HPDE6-E6E7 (cell line): ENCODE results near the gene RMND5A.

Experiments used
- DNase-seq: peaks from one replicate; pipeline ENCODE4 v3.0.0; 2011; ENCODE audit warnings: missing footprints; ENCODE audit errors: extremely low spot score

The RMND5A gene

DNA sequence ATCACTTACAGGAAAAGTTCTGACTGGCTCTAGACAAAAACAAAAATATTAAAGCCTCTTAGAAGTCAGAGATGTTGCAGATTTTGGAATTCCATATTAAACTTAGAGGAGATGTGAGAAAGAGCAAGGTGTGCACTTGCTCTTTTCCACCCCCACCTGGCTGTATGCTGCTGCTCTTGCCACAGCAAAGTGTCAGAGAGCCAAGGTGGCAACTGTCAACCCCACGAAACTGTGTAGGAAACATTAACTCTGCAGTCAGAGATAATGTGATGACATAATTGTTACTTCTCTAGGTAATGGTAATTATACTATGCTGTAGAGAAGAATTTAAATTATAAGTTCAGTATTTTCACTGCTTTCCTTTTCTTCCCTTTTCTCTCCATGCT lies 45.2 kb downstream of the RMND5A start:
- no peak for DNase-seq

GRCh38 chr2:86768189-86768949 lies 48.3 kb downstream of the RMND5A start:
- no peak for DNase-seq

- no peak for DNase-seq
Measured at GRCh38 chr2:86769838-86770237, 49.7 kb downstream of the RMND5A start.

GRCh38 chr2:86770816-86771301 lies 50.8 kb downstream of the RMND5A start:
- DNase-seq: no peak

DNA sequence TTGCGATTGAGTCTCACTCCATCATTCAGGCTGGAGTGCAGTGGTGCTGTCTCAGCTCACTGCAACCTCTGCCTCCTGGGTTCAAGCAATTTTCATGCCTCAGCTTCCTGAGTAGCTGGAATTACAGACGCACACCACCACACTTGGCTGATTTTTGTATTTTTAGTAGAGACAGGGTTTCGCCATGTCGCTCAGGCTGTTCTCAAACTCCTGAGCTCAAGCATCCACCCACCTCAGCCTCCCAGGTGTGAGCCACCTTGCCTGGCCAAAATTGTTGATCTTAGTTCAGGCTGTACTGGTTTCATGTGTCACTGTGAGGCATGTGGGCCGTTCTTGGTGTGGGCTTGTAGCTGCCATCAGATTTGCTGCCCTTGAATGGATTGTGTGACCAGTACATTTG lies 52.5 kb downstream of the RMND5A start:
- DNase-seq: no peak

GRCh38 chr2:86774862-86775261 lies 54.8 kb downstream of the RMND5A start:
- DNase-seq: no peak

DNA sequence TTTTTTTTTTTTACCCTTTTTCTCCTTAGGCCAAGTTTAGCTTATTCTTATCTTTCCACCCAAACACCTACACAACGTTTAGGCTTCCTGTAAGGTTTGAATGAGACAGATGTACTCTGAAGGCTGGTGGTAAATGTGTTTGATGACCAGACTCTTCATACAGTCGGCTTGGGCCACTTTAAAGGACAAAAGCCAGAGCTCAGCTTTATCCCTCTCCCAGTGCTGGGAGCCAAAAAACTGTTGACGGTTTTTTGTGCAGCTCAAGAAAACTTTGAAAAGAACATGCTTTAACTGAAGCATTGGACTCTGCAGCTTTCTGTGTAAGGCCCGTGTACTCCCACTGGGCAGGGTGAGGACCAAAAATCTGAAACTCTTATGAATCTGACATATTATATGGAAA lies 55.2 kb downstream of the RMND5A start:
- no peak for DNase-seq

GRCh38 chr2:86776532-86776931 lies 56.4 kb downstream of the RMND5A start:
- DNase-seq: no peak

- DNase-seq: no peak
Measured at GRCh38 chr2:86778957-86779356, 58.9 kb downstream of the RMND5A start.

GRCh38 chr2:86779971-86780370 lies 59.9 kb downstream of the RMND5A start:
- no peak for DNase-seq

DNA sequence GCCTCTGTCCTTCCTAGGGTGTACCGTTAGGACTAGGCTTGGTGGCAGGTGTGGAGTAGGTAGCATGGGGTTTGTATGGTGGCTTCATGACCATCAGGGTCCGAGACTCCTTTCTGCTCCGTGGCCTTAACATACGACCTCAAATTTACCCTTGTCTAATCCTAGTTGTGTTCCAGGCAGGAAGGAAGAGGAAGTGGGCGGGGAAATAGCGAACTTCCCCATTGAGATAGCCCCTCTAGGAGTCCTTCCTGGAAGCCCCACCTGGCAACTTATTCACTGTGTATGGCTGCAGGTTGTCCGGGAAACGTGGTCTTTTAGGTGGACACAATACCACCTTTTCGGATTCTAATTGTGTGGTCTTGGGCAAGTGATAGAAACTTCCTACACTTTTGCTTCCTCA lies 61.3 kb downstream of the RMND5A start:
- no peak for DNase-seq

DNA sequence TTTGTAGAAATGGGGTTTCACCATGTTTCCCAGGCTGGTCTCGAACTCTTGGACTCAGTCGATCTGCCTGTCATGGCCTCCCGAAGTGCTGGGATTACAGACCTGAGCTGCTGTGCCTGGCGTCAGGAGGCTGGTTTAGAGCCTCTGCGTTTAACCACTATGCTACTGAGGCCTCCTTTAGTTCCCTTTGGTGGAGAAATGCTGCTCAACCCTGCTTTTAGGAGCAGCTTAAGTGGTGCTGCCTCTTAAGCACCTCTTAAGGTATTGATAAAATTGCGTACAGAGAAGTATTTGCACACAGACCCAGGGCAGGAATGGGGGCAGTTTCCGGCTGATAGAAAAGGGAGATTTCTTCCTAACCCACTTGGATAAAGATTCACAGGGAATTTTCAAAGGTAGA lies 62.7 kb downstream of the RMND5A start:
- DNase-seq: no peak

- DNase-seq: no peak
Measured at GRCh38 chr2:86783615-86784339, 63.7 kb downstream of the RMND5A start.

DNA sequence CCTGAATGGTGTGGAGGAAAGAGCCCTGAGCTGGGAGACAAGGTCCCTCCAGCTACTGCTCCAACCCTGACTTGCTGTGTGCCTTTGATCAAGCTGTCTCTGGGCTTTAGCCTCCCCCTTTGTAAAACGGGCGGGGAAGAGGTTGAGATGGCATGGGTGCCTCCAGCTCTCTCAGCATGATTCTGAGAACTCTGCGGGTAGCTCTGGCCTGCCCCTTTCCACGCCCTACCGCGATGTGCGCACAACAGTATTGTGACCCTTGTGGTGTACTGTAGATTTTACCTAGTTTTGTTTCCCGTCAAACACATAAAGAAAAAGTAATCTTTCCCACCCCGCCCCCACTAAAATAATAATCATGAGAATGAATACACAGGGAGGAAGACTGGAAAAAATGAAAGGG lies 65.4 kb downstream of the RMND5A start:
- no peak for DNase-seq

DNA sequence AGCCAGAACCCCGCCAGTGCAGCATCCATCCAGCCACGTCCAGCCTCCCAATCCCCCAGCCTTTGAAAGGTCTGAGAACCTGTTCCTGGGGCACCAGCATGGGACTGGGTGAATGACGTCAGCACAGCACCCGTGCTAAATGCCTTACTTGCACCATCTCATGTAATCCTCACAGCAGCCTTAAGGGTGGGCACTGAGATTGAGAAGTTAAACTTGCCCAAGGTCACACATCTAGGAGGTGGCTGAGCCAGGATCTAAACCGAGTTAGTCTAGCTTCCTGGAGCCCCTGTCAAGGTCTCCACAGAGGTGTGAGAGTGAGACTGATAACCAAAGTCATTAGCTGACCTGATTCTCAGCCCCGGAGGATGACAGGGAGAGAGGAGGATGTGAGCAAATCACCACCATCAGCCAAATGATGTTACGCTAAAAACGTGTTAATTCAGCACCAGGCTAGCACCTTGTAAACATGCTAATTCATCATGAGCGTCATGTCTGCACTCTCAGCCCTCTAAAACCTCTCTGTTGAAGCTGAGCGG lies 66.0 kb downstream of the RMND5A start:
- DNase-seq: no peak

GRCh38 chr2:86787736-86788135 lies 67.6 kb downstream of the RMND5A start:
- DNase-seq: no peak

DNA sequence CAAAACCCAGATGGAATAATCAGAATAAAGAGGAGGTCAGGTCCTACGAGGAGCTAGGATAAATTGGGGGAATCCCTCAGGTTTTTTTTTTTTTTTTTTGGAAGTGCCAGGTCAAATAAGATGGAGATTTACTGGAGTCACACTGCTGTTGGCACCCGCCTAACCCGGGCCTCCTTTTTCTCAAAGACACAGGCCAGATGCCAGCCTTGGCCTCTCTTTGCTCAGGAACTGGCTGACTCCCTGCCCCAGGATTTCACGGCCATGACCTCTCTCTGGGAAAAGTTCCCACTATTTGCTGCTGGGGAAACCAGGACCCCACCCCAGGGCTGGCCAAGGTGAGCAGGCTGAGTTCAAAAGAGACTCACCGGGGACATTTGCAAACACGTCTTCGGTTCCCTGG lies 68.1 kb downstream of the RMND5A start:
- no peak for DNase-seq

DNA sequence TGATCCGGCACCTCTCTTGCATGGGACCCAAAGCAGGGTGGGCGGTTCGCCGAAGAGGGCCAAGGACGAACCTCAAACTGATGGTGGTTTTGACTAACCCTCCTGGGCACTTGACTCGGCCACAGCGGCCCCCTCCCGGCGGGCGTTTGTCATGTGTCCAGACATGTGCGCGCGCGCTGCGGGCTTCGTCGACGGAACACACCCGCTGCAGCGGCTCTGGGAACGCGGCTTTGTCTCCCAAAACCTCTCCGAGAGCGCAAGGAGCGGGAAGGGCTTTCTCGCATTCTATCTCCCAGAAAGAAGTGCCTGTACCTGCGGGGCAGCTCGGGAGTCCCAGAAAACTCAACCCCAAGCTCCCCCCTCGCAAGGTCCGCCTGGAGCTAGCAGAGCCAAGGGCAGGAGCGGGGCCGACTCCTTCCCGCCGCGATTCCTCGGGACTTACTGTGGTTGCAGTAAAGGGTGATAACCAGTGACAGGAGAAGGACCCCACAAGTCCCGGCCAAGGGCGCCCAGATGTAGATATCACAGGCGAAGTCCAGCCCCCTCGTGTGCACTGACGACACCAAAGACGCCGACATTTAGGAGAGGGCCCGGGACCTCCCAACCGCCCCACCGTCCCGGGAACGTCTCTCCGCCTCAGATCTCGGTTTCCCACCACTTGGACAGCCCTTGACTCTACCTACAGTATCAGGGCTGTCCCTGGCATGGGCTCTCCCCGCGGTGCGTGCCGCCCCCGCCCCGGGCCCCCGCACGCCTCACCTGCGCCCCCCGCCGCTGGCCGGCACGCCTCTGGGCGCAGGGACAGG lies 69.0 kb downstream of the RMND5A start:
- DNase-seq: no peak

GRCh38 chr2:86789687-86790133 lies 69.6 kb downstream of the RMND5A start:
- no peak for DNase-seq

GRCh38 chr2:86790134-86790675 lies 70.1 kb downstream of the RMND5A start:
- no peak for DNase-seq

- DNase-seq: no peak
Measured at GRCh38 chr2:86790676-86791572, 70.8 kb downstream of the RMND5A start, which contains the start of gene CD8A. Gene CD8A, minus strand, starts transcription at chr2:86790913. Its CDS starts 88 bp downstream, at chr2:86790825.
